ENCODE results near the gene PLK5. TPM values are rescaled to one million over a fixed set of nuclear protein-coding genes. Genes with fewer than 3 reads are reported as not detected.

PLK5 gene
- polyA plus RNA-seq, 1 of the 3 experiments (the other 2 are of a cell fraction): not detected

- H3K4me1 ChIP-seq (ENCODE audit: control insufficient read depth in 1 of 2, insufficient read depth in 2 of 2, low read depth in 1 of 2, low read length in 1 of 2): peaks cover 0 to 3% of the 10 kb centered on the region in 2 experiments; a peak in 1 of 4 replicates
- WGBS (ENCODE audit: low lambda C conversion rate): 85% methylated on average over 16 of the region's 39 CpGs
- POLR2A ChIA-PET: no interaction called here
- H3K27me3 ChIP-seq (ENCODE audit: insufficient read depth): no peaks in the 10 kb centered on the region
- H4K20me1 ChIP-seq (ENCODE audit: insufficient read depth): no peaks in the 10 kb centered on the region
- H3K79me2 ChIP-seq (ENCODE audit: insufficient read depth): no peaks in the 10 kb centered on the region
- no peak overlapping the region for H3K9ac ChIP-seq
- no peak overlapping the region for H3K4me3 ChIP-seq (ENCODE audit: low read depth in 2 of 2, low read length in 1 of 2)
- H2AFZ ChIP-seq (ENCODE audit: low read depth): no peak overlapping the region
- no peaks in the 10 kb centered on the region for H3K9me2 ChIP-seq
- no peaks in the 10 kb centered on the region for H3K36me3 ChIP-seq (replicated peaks in 1 of 2; ENCODE audit: control insufficient read depth in 1 of 2, insufficient read depth in 2 of 2, low read length in 1 of 2)
- H3F3A ChIP-seq (replicated peaks; ENCODE audit: insufficient read depth): peaks cover 3% of the 10 kb centered on the region
- no peak for DNase-seq
- CTCF ChIA-PET: no interaction called here
- H3K27ac ChIP-seq (ENCODE audit: low read depth in 2 of 2, low read length in 1 of 2): no peak overlapping the region
- no peaks in the 10 kb centered on the region for H3K9me3 ChIP-seq
- no peak overlapping the region for H3K4me2 ChIP-seq
- TF ChIP-seq MAX (IDR thresholded peaks at IDR 0.05; ENCODE audit: low read depth) (no peak), USF2 (IDR thresholded peaks at IDR 0.05; ENCODE audit: borderline replicate concordance, low read depth, low read length) (no peak), GATA2 (CRISPR knock-in tag; IDR thresholded peaks at IDR 0.05) (no peak), RCOR1 (IDR thresholded peaks at IDR 0.05; ENCODE audit: low read length) (no peak), EZH2phosphoT487 (IDR thresholded peaks at IDR 0.05; ENCODE audit: borderline replicate concordance, low read depth) (no peak), ZBTB33 (IDR thresholded peaks at IDR 0.05; ENCODE audit: borderline replicate concordance, low read depth) (no peak), RFX5 (IDR thresholded peaks at IDR 0.05; ENCODE audit: low read length) (no peak), USF1 (IDR thresholded peaks at IDR 0.05; ENCODE audit: borderline replicate concordance, low read depth) (no peak), GABPA (IDR thresholded peaks at IDR 0.05; ENCODE audit: low read depth) (no peak), ELF1 (IDR thresholded peaks at IDR 0.05) (no peak), REST (IDR thresholded peaks at IDR 0.05; ENCODE audit: low read depth, low read length) (no peak), RXRA (IDR thresholded peaks at IDR 0.05; ENCODE audit: borderline replicate concordance, low read depth) (no peak), FOXM1 (IDR thresholded peaks at IDR 0.05; ENCODE audit: low read depth) (no peak), EP300 (IDR thresholded peaks at IDR 0.05; ENCODE audit: borderline replicate concordance in 1 of 2, low read depth in 1 of 2, low read length in 1 of 2) (no peak)
These were observed 26.9 kb upstream of the PLK5 start for GRCh38 chr19:1496714-1497577.

Measured in SK-N-SH (cell line).